K562 (cell line): ENCODE measurements around the gene RNF17.

ENCODE experiments used
- HDAC6 ChIP-seq: IDR thresholded peaks from 2 replicates; pipeline ENCODE4 v1.6.1; 2012; ENCODE audit warnings: low read depth, mild to moderate bottlenecking, control low read depth, inconsistent platforms, low read length, moderate library complexity
- NFYB ChIP-seq: IDR thresholded peaks from 2 replicates; pipeline ENCODE4 v1.6.1; 2011; ENCODE audit warnings: mild to moderate bottlenecking, moderate library complexity; ENCODE audit not compliant: insufficient read length; ENCODE audit errors: extremely low read depth
- POLR2A ChIP-seq: fragments of 450-650 bp; conservative IDR thresholded peaks from 2 replicates; pipeline ENCODE4 v1.6.1; 2016
- SMAD4 ChIP-seq: fragments of 250-450 bp; sonication (Bioruptor Pico); conservative IDR thresholded peaks from 2 replicates; pipeline ENCODE4 v1.8.0; 2021; ENCODE audit warnings: inconsistent platforms, mild to moderate bottlenecking, moderate library complexity
- ZNF408 ChIP-seq: fragments of 250-450 bp; sonication (Bioruptor Pico); IDR thresholded peaks from 2 replicates; pipeline ENCODE4 v1.4.0; 2020; ENCODE audit warnings: low read depth, mild to moderate bottlenecking, moderate library complexity
- ZNF77 ChIP-seq: fragments of 250-450 bp; sonication (Bioruptor Pico); IDR thresholded peaks from 2 replicates; pipeline ENCODE4 v1.5.0; 2020
- ZNF830 ChIP-seq: fragments of 250-450 bp; sonication (Bioruptor Pico); IDR thresholded peaks from 2 replicates; pipeline ENCODE4 v1.5.0; 2021; ENCODE audit warnings: mild to moderate bottlenecking
- TF ChIP-seq, protein P1 (sequence below): IDR thresholded peaks from 2 replicates; pipeline ENCODE4 v1.6.1; 2011; ENCODE audit not compliant: insufficient read length; ENCODE audit errors: extremely low read depth
- TF ChIP-seq, protein P2 (sequence below): fragments of 450-650 bp; formaldehyde crosslinking; IDR thresholded peaks from 2 replicates; pipeline ENCODE4 v1.4.0; 2020; ENCODE audit warnings: mild to moderate bottlenecking
- TF ChIP-seq, protein P3 (sequence below), 3 experiments: IDR thresholded peaks in 2 of 3; conservative IDR thresholded peaks in 1 of 3; 2 replicates each; pipeline ENCODE4 v1.5.1; 2011 to 2012; ENCODE audit warnings: low read length in 3 of 3, mild to moderate bottlenecking in 3 of 3, control low read depth in 2 of 3, improper control_type of control experiment in 1 of 3, inconsistent platforms in 1 of 3, low read depth in 1 of 3, mixed read lengths in 1 of 3, moderate library complexity in 1 of 3; ENCODE audit not compliant: insufficient read depth in 2 of 3
- TF ChIP-seq, protein P4 (sequence below): sonication (generic); formaldehyde crosslinking; IDR thresholded peaks from 2 replicates; pipeline ENCODE4 v1.9.0; 2022; ENCODE audit warnings: mild to moderate bottlenecking, missing genetic modification reagents
- TF ChIP-seq, protein P5 (sequence below): sonication (generic); formaldehyde crosslinking; IDR thresholded peaks from 2 replicates; pipeline ENCODE4 v1.8.1; 2023; ENCODE audit warnings: mild to moderate bottlenecking, missing genetic modification reagents
- TF ChIP-seq, protein P6 (sequence below): sonication (generic); formaldehyde crosslinking; IDR thresholded peaks from 2 replicates; pipeline ENCODE4 v1.8.1; 2022; ENCODE audit warnings: missing genetic modification reagents

DNA sequence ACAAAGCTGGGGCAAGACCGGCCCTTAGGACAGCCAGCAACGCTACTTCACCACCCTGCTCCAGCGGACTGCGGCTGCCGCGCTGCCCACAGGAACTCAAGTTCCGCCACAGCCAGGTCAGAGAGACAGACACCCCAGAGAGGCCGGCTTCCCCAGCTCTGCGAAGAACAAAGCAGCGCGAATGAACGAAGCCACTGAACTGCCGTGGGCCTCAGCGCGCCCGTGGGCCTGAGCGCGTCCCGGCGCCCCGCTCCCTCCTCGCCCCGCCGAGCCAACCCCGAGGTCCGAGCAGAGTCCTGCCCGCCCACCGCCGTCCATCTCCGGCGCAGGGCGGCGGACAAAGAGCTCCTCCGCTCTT lies 158.4 kb downstream of the RNF17 start:
- TF ChIP-seq, protein P1, sequence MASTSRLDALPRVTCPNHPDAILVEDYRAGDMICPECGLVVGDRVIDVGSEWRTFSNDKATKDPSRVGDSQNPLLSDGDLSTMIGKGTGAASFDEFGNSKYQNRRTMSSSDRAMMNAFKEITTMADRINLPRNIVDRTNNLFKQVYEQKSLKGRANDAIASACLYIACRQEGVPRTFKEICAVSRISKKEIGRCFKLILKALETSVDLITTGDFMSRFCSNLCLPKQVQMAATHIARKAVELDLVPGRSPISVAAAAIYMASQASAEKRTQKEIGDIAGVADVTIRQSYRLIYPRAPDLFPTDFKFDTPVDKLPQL = no peak
- TF ChIP-seq, protein P2, sequence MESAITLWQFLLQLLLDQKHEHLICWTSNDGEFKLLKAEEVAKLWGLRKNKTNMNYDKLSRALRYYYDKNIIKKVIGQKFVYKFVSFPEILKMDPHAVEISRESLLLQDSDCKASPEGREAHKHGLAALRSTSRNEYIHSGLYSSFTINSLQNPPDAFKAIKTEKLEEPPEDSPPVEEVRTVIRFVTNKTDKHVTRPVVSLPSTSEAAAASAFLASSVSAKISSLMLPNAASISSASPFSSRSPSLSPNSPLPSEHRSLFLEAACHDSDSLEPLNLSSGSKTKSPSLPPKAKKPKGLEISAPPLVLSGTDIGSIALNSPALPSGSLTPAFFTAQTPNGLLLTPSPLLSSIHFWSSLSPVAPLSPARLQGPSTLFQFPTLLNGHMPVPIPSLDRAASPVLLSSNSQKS (CRISPR knock-in tag) = no peak
- TF ChIP-seq, protein P3, sequence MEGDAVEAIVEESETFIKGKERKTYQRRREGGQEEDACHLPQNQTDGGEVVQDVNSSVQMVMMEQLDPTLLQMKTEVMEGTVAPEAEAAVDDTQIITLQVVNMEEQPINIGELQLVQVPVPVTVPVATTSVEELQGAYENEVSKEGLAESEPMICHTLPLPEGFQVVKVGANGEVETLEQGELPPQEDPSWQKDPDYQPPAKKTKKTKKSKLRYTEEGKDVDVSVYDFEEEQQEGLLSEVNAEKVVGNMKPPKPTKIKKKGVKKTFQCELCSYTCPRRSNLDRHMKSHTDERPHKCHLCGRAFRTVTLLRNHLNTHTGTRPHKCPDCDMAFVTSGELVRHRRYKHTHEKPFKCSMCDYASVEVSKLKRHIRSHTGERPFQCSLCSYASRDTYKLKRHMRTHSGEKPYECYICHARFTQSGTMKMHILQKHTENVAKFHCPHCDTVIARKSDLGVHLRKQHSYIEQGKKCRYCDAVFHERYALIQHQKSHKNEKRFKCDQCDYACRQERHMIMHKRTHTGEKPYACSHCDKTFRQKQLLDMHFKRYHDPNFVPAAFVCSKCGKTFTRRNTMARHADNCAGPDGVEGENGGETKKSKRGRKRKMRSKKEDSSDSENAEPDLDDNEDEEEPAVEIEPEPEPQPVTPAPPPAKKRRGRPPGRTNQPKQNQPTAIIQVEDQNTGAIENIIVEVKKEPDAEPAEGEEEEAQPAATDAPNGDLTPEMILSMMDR (IDR thresholded peaks at IDR 0.05 in 2 of 3, conservative IDR thresholded peaks at IDR 0.05 in 1 of 3; ENCODE audit: insufficient read depth in 2 of 3, low read depth in 1 of 3, low read length in 3 of 3) = no peak
- TF ChIP-seq, protein P4, sequence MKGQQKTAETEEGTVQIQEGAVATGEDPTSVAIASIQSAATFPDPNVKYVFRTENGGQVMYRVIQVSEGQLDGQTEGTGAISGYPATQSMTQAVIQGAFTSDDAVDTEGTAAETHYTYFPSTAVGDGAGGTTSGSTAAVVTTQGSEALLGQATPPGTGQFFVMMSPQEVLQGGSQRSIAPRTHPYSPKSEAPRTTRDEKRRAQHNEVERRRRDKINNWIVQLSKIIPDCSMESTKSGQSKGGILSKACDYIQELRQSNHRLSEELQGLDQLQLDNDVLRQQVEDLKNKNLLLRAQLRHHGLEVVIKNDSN (CRISPR knock-in tag) = no peak
- TF ChIP-seq, protein P5, sequence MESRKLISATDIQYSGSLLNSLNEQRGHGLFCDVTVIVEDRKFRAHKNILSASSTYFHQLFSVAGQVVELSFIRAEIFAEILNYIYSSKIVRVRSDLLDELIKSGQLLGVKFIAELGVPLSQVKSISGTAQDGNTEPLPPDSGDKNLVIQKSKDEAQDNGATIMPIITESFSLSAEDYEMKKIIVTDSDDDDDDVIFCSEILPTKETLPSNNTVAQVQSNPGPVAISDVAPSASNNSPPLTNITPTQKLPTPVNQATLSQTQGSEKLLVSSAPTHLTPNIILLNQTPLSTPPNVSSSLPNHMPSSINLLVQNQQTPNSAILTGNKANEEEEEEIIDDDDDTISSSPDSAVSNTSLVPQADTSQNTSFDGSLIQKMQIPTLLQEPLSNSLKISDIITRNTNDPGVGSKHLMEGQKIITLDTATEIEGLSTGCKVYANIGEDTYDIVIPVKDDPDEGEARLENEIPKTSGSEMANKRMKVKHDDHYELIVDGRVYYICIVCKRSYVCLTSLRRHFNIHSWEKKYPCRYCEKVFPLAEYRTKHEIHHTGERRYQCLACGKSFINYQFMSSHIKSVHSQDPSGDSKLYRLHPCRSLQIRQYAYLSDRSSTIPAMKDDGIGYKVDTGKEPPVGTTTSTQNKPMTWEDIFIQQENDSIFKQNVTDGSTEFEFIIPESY (CRISPR knock-in tag) = no peak
- no peak for TF ChIP-seq ZNF408 (CRISPR knock-in tag)
- no peak for TF ChIP-seq HDAC6
- TF ChIP-seq ZNF830 (CRISPR knock-in tag) = no peak
- TF ChIP-seq, protein P6, sequence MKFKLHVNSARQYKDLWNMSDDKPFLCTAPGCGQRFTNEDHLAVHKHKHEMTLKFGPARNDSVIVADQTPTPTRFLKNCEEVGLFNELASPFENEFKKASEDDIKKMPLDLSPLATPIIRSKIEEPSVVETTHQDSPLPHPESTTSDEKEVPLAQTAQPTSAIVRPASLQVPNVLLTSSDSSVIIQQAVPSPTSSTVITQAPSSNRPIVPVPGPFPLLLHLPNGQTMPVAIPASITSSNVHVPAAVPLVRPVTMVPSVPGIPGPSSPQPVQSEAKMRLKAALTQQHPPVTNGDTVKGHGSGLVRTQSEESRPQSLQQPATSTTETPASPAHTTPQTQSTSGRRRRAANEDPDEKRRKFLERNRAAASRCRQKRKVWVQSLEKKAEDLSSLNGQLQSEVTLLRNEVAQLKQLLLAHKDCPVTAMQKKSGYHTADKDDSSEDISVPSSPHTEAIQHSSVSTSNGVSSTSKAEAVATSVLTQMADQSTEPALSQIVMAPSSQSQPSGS (CRISPR knock-in tag) = no peak
- no peak for TF ChIP-seq ZNF77 (CRISPR knock-in tag)
- TF ChIP-seq POLR2A = no peak
- no peak for TF ChIP-seq SMAD4 (CRISPR knock-in tag)
- TF ChIP-seq NFYB = no peak
